NCI-H1092 treated with DMSO at 0.1 percent for 48 hours (cell line): Measurements from ENCODE around the gene WDR5.

Experiments used
- DNase-seq: peaks from one replicate; lab custom pipeline; 2025; lab: John Stamatoyannopoulos, UW

WDR5 gene

DNA sequence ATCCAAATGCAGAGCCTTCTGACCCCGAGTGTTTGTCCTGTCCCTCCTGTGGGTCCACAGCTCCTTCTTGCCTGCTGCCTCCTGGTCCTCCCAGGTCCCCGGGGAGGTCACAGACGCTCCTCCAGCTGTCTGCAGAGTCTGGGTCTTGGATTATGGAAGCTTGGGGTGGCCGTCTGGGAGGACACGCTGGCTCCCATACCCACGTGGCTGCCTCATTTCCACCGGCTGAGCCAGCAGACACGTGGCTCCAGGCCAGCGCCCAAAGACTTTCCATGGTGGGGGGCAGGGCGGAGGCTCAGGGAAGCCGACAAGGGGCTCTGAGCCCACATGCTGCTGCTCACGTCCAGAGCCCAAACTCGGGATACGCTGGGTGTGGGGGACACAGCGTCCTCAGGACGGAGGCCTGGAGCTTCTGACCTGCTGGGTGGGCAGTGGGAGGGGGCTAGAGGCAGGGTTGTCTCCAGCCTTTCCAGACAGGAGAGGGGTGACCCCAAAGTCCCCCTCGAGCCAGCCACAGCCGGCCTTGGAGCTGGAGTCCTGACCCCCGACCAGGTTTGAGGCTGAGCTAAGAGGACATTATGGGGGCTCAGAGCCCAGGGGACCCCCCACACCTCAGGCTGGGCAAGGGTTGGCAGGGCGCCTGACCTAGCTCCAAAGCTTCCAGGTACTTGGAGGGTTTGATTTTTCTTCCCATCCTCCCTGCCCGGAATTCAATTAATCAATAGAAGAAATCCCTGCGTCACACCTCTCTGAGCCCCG is 52.7 kb downstream of the WDR5 start:
- DNase-seq: peak; percentile 55

DNA sequence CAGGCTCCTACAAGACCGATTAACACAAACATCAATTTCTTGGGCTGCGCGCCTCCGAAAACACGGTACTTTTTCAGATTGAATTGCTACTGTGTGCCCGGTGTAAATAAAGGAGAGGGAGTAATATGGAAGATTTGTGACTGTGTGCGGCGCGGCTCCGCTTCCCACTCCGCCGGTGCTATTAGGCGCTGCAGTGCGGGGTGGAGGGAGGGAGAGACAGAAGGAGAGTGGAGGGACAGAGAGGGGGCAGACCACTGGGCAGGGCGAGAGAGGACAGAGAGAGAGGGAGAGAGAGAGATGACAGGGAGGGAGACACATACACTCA is 53.2 kb downstream of the WDR5 start:
- no peak for DNase-seq

DNA sequence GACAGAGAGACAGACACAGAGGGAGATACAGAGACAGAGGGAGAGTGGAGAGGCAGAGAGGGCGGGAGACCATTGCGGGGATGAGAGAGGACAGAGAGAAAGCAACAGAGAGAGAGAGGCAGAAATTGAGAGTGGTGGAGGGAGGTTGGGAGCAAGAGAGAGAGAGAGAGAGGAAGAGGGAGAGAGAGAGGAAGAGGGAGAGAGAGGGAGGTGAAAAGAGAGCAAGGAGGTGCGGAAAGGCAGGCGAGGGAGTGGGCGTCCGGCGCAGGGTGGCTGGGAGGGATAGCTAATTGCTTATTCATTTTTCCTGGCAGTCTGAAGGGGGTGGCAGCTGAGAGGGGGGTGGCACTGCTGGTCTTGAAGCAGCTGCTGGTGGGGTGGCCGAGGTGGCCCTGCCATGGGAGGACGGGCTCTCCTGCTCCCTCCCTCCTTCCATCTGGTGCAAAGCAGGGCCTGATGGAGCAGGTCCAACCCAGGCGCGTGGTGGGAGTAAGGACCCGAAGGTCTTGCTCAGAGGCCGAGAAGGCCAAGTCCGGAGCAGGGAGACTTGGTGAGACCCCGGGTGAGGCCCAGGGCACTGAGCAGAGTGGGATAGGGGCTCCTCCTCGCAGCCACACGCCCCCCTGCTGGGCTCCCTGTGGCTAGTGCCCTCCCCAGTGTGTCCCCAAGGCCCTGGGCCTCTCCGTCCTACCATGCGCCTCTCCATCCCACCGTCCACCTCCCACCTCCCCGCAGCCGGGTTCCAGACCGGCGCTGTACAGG is 53.8 kb downstream of the WDR5 start:
- peak; percentile 80 for DNase-seq

DNA sequence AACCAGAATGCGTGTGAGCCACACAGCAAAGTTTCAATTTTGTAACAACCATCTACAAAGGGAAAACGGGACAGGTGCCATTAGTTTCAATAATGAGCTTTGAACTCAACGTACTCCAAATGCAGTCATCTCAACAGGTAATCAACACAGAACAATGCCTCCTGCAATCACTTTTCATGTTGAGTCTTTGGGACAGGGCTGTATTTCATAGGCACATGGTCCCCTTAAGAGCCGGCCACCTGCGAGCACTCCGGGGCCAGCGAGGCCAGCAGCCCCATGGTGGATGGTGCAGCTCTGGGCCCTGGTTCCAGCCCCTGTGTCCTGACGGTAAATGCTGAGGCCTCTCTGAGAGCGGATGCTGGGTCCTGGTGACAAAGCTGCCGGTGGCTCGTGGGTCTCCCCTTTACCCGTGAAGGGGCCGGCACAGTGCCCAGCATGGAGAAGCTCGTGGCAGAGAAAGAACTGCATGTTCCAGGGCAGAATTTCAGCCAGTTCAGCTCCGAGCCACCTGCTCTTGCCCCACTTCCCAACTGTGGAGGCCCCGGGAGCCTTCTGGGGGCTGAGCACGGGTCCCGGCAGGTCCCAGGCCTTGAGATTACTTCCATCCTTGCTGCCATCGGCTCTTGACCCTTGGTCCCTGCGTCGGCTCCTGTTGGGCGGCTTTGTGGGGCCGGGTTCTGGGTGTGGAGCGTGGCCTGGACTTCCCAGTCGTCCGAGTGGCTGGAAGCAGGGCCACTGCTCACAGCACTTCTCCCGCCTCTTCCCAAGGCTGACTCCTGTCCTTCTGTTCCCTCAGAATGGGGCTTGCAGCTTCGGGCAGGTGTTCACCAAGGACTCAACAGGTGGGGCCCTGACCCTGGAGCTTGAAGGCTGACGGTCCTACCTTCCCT is 54.6 kb downstream of the WDR5 start:
- no peak for DNase-seq

DNA sequence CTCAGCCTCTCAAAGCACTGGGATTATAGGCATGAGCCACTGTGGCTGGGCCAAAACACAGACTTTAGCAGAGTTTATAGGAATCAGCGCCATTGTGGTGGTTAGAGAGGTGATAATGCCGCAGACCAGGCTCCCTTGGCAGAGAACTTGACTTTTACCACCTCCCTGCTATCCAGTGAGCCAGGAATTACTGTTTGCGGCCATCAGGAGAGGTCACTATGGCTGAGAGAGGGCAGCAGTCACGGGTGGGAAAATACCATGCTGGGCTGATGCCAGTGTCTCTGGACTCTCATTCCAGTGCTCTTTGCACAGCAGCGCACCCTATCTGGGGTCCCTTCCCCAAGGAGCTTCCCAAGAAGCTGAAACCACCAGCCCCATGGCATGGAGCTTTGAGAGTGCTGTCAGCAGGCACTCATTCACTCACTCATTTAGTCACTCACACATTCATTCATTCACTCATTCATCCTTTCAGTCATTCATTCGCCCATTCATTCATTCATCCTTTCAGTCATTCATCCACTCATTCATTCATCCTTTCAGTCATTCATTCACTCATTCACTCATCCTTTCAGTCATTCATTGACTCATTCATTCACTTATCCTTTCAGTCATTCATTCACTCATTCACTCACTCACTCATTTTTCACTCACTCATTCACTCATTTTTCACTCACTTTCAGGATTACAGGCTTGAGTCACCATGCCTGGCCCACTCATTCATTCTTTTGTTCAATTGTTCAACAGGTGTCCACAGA is 55.8 kb downstream of the WDR5 start:
- DNase-seq: no peak

DNA sequence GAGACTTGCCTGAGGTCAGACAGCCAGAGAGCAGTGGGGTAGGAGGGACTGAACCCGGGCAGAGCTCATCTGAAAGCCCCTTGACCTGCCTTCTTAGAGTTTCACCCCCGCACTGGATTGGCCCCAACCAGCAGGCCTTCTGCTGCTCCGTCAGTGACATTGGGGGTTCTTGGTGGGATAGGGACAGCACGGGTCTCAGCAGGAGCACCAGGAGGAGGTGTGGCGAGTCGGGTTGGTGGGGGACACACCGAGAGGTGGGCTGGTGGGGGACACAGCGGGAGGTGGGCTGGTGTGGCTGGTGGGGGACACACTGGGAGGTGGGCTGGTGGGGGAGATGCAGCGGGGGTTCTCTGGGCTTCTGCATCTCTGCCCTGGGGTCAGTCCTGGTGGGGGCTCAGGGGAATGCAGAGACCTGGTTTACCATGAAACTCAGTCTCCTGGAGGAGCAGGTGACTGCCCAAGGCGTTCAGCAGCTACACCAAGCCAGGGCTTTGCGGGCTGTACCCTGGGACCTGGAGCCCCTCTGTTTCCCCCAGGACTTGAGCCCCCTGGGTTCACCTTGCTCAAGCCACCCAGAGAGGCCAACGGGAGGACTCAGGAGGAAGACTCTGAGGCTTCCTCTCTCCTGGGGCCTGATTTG is 56.5 kb downstream of the WDR5 start:
- DNase-seq: no peak

DNA sequence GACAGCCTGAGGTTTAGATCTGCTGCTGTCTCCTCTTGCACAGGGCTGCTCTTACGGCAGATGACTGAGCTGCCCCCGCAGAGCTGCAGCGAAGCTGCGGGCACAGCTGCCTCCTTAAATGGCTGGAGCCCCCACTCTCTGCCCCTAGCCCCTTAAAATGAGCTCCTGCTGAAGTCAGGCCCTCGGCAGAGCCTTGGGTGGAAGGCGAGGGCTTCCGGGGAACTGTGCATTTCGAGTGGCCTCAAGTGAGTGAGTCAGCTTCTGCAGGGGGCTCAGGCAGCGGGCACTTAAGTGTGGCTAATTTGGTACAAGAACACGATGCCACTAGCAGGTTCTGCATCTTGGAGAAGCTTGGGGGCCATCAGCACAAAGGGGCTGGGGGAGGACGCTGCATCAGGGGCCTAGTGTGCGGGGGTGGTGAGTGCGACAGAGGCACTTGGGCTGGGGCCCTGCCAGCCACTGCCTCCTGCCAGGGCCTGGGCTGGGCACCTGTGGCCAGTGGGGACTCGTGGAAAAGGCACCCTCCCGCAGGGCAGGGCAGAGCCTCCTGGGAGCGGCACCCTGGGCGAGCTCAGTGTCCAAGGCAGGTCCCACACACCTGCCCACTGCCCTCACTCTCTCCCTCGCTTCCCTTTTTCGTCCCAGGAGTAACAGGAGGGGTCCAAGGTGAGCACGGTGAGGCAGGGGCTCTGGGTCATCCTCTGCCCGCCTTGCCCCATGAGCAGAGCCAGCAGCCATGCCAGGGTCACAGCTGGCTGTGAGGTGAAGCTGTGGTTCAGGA is 57.3 kb downstream of the WDR5 start:
- DNase-seq: no peak

DNA sequence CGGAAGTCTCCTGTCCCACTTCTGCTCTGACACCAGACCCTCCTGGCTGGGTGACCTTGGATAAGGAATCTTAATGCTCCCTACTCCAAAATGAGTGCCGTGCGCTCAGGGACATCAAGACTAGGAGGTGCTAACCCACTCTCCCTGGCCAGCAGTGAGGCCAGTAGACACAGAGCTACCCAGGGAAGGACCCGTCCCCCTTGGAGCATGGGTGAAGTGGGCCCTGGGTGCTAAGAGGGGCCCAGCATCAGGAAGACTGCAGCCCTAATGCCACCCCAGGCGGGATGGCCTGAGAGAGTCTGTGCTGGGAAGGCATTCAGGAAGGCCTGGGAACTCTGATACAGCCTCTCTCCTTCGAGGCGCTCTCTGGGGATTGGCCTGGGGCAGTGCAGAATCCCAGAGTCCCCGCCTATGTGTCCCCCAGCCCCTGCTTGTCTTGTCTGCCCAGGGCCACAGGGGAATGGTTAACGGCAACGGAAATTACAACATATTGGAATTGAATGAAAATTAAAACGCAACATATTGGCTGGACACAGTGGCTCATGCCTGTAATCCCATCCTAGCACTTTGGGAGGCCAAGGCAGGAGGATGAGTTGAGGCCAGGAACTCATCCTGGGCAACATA is 58.1 kb downstream of the WDR5 start:
- DNase-seq: no peak

DNA sequence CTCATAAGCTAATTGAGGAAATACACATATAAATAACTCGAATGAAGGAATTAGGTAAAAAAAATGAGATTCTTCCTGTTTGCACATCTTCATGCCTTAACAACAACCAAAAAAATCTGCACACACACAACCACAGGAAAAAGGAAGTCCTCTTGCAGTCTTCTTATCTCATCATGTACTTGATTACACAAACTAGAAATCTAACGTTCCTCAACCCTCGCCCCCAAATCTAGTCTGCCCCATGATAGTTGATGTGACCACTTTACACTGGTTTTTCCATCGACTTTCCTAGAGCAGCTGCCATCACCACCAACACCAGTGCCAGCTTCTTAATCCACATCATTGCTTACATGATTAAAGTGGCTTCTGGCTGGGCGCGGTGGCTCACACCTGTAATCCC is 59.7 kb downstream of the WDR5 start:
- no peak for DNase-seq

DNA sequence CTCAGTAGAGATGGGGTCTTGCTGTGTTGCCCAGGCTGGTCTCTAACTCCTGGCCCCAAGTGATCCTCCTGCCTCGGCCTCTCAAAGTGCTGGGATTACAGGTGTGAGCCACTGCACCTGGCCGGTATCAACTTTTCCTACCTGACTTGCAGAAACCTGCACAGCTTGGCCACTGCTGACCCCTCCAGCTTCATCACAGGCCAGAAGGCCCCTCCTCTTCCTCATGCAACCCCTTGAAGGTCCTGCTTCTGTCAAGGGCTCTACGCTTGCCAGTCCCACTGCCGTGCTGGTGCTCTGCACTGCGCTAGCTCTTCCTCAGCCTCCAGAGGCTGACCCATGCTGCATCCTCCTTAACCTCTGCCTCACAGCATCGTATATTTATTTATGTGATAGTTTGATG is 61.0 kb downstream of the WDR5 start:
- no peak for DNase-seq

DNA sequence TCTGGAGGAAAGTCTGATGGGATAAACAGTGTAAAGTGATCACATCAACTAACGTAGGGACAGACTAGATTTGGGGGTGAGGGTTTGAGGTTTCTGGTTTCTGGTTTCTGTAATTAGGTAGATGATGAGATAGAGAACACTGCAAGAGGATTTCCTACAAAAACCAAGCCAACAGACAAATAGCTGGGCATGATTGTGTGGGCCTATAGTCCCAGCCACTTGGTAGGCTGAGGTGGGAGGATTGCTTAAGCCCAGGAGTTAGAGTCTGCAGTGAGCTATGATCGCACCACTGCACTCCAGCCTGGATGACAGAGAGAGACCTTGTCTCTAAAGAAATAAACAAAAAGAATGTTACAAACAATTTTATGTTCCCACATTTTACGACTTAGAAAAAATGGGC is 62.9 kb downstream of the WDR5 start:
- DNase-seq: no peak

DNA sequence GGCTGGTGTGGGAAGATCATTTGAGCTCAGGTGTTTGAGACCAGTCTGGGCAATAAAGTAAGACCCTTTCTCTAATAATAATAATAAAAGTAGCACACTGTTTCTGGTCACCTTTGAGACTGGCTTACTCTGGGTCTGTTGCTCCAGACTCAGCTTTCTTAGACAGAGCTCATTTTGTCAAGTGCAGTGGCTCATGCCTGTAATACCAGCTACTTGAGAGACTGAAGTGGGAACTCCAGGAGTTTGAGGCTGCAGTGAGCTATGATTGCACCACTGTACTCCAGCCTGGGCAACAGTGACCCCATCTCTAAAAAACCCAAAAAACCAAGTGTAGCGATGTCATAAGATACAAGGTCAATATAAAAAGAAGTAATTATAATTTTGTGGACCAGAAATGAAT is 64.8 kb downstream of the WDR5 start:
- no peak for DNase-seq

DNA sequence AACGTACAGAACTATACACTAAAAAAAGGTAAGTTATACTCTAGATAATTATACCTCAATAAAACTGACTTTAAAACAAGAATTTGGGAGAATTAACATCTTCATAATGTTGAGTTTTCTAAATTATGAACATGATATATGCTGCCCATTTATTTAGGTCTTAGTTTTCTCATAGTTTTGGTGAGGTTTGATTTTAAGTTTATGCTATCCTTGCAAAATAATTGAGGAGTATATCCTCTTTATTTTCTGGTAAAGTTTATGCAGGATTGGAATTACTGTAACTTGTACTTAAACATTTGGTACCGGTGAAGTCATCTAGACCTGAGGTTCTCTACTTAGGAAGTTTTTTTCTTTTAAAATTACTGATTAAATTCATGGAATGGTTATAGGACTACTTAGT is 67.3 kb downstream of the WDR5 start:
- DNase-seq: no peak

DNA sequence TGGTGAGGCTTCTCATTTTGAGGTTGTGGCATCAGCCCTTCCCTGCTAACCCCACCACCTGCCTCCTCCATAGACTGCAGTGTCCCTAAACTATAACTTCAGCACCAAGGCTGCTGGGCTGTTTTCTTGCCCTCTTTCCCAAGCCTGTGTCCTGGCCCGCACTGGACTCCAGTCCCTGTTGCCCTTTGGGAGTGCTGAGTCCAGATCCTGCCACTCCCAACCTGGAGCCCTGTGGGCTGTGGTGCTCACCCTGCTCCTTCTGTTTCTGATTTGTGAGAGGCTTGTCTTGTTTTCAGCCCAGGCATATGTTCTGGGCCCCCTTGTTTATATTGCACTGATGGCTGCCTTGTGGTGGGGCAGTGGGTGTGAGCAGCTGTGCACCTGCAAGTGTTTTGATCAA is 68.2 kb downstream of the WDR5 start:
- DNase-seq: no peak

DNA sequence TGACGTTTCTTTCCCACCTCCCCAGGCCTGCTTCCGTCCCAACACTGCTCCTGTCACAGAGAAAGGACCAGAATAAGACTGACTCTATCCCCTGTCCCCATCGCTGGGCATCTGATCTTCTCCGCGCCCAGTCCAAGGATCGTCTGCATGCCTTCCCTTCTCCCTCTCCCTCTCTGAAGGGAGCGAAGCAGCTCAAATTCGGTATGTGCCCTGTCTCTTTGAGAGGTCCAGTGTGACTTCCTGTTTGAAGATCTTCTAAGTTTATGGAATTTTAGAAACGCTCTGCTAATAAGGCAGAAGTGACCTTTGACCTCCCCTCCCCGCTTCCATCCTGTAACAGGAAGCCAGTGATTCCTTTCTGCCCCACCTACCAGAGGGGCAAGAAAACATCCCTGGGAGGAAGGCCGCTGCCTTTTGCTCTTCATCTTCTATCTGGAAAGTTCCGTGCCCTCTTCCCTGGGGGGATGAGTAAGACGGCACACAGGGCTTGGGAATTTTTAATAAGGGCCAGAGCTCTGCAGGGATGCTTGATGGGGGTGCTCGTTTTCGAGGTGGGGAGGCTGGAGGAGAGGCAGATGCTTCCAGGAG is 69.2 kb downstream of the WDR5 start:
- DNase-seq: no peak

DNA sequence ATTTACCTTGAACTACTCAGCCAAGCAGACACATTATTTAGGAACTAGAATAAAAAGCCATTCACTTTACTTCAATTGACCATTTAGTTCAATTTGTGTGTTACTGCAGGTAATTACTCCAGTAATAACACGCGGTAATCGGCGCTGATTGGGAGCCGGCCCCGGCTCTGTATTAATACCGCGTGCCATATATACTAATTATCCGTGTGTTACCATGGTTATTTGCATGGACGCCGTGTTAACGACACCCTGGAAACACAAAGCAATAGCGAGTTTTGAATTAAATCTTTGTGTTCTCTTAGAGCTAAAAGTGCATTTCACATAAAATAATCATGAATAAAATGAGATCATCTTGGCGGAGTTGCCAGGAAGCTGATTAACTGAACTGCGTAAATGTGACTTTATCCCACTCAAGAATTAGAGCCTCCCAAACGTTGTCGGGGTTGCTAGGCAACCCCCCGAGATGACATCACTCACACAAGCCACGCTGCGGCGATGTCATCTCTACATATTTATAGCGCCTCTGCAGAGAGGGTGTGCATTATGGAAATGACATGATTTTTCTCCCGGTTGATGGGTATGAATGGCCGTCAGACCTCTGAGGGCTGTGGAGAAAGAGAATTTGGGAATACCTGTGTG is 69.9 kb downstream of the WDR5 start:
- DNase-seq: peak; percentile 70

DNA sequence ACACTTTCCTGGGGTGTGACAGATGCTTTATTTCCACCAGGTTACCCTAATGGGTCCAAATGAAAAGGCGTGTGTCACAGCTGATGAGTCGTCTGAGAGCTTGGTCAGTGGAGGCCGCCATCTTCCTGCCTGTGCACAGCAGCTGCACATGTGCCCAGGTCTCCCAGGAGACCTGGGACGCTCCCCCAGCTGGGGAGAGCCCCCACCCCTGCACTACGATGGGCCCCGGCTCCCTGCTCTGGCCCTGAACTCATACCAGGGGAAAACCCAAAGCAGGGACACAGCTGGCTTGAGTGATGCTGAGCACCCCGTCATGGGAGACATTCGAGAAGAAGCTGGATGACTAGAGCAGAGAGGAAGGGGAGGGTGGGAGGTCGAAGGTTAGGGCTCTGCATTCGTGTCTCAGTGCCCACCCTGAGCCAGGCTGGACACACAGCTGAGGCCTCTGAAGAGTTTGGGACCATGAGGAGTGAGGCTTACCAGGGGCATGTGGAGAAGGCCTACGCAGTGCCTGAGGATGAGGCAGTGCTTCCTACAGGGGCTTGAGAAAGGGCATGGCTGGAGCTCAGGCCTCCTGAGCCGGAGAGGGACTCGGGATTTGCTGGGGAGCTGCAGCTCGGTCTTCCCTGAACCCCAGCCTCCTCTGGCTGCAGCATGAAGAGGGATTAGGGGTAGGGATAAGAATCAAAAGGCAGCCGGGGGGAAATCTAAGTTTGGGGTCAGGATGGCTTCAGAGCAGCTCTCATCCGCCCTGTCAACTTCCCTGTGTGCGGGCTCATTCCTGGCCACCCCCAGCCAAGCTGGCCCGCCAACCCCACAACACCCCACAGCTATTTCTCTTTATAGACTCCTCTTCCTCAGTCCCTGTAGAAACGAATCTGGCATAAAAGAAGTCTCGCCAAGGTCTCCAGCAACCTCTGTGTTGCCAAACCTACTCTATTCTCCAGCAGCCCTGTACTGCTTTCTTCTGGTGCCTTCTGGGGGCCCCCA is 70.7 kb downstream of the WDR5 start:
- DNase-seq: no peak

DNA sequence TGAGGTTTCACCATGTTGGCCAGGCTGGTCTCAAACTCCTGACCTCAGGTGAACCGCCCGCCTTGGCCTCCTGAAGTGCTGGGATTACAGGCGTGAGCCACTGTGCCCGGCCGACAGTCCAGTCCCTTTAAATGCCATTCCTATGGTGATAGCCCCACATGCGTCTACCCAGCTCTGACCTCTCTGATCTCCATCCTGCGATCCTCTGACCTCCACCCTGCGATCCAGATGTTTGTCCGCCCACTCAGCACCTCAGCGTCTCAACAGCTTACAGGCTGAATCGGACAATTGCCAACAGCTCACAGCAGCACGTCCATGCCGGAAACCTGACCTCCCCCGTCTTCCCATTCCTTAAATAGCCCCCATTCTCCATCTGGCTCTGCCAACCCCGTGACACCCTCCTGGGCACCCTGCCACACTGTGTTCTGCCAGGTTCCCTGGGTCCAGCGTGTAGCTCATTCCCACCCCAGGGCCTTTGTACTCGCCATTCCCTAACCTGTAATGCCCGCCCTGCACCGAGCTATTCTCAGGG is 72.5 kb downstream of the WDR5 start:
- DNase-seq: no peak
